NCI-H1105 treated with DMSO at 0.1 percent for 48 hours (cell line): ENCODE measurements around the gene DCUN1D1.

Experiments used
- DNase-seq: peaks from one replicate; lab custom pipeline; 2025; lab: John Stamatoyannopoulos, UW

DCUN1D1 gene

GRCh38 chr3:182892226-182892625 lies 88.1 kb downstream of the DCUN1D1 start:
- no peak for DNase-seq

GRCh38 chr3:182891364-182891763 lies 89.0 kb downstream of the DCUN1D1 start:
- DNase-seq: no peak

GRCh38 chr3:182889948-182890629 lies 90.2 kb downstream of the DCUN1D1 start:
- DNase-seq: peak; percentile 92
